SIG-M5 treated with dmso at 0.1 percent for 504 hours (cell line): ENCODE data around the gene GREB1L.

Source experiments
- DNase-seq: peaks from one replicate; lab custom pipeline; 2025; ENCODE audit not compliant: unreplicated experiment; lab: John Stamatoyannopoulos, UW

The GREB1L gene

DNA sequence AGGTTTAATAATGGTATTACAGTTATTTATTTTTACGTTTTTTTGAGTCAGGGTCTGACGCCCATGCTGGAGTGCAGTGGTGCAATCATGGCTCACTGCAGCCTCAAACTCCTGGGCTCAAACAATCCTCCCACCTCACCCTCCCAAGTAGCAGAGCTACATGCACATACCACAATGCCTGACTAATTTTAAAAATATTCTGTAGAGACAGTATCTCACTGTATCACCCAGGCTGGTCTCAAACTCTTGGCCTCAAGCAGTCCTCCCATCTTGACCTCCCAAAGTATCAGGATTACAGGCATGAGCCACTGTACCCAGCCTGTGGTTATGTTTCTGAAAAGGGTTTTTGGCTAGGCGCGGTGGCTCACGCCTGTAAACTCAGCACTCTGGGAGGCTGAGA, 237.7 kb downstream of the GREB1L start:
- DNase-seq, result no peak

DNA sequence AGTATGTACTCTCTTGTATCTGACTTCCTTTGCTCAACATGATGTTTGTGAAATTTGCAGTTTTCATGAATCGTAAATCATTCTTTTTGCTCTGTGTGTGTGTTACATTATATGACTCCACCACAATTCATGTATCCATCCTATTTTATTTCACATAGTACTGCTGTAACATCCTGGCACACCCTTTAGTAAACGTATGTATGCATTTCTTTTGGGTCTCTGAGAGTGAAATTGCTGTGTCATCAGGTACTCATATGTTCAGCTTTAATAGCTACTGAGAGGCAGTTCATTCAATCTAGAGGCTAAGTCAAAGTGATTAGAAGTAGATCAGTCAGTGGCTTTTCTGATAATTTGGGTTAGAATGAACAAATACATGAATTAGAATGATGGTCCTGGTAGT, 239.7 kb downstream of the GREB1L start:
- DNase-seq, result no peak

DNA sequence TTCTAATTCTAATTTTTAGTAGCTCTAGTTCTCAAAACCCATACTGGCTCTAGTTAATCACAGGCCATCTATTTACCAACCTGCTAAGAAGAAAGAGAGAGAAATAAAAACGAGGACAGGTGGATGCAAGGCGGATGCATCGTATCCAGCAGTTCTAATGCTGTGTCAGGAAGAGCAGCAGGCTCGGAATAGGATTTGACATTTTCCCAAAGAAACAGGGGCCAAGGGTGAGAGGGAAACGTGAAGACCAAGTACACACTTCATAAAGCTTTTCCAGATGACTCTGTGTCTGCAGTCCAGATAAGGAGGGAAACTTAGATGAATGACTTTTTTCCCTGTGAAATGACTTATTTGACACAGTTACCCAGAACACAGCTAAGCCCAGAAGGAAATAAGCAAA, 241.0 kb downstream of the GREB1L start:
- DNase-seq, result no peak

DNA sequence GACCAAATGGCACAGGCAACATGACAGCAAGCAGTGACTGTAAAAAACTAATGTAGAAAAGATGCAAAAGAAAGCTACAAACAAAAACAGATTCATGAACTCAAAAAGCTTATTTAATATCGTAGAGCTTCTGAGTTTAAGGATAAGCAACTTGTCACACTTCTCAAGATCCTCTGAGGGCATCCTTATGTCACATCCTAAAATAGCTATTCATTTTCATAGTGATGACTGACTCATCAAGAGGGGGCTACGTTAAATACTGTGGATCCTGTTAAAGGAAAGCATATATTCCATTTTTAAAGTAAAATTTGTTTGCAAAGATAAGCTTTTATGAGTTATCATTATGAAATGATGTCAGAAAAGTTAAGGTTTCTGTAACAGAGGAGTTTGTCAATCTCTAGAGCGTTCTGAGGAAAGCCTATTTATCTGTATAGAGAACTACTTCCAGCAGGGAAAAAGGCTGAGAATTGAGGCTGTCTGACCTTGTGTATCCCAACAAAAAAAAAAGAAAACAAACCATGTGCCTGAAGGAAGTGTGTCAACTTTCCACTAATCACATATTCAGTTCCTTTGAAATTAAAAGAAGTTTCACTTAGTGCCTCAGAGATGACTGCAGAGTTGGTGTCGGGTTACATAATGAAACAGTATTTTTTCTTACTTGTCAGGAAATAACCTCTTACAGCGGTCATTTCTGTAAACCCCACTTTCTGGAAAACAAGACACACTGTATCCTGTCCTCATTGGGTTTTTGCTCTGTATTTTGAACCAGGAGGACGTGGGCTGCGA, 243.0 kb downstream of the GREB1L start:
- DNase-seq, result no peak

DNA sequence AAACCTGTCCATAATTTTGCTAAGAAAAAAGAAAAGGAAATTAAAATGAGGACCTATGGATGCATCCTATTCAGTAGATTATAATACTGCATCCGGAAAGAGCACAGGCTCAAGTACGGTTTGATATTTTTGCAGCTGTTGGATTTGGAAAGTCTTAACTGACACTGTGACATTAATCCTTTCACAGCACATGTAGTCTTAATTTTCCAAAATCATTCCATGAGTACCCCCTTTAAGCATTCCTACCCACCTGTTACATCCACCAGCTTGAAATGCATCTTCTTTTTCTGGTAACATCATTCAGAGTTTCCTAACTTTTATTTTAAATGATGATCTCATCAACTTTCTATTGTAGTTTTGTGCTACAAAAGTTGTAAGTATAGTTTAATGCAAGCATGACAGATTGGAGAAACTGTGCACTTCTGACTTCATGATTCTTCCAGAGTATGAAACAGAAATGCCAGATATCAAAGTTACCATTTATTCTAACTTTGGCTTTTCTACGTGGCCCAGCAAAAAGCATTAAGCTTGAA, 244.9 kb downstream of the GREB1L start:
- no peak for DNase-seq

DNA sequence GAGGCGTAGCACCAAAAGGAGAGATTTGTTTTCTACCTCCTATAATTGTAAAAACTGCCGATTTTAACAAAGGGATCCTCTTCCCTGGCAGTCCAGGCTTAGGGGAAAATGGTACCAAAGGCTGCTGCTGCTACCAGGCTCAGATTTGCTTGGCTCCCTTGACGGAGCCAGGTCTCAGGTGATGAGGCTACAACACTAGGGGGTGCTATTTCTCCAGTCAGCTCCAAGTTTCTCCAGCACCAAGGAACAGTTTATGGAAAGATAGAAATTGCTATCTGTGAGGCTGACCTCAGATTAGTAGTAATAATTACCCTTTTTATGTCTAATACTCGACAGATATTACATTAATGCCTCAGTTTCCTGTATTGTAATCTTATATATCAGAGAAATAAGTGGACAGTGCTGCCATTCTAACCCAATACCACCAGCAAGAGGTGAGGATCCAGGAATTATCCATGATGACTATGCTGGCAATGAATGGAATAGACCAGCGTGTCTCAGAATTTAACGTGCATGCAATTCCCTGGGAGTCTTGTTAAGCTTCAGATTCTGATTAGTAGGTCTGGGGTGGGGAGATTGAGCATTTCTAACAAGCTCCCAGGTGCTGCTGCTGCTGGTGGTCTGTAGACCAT, 247.2 kb downstream of the GREB1L start:
- DNase-seq, result peak; percentile 34

DNA sequence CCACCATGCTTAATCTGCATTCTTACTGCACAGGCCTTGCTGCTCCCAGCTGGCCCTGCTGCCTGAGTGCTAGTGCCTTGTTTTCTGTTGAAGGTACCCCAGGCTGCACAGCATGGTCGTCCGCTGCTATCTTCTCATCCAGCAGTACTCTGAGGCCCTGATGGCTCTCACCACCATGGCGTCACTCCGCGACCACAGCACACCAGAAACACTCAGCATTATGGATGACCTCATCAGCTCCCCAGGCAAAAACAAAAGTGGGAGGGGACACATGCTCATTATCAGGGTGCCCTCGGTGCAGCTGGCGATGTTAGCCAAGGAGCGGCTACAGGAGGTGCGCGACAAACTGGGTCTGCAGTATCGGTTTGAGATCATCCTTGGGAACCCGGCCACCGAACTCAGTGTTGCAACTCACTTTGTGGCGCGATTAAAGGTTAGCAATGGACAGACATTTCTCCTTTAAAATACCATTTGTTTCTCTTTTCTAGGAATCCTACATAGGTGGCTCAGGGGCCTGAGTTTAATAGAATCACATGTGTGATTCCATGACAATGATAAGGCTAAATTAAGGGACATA, 248.0 kb downstream of the GREB1L start:
- DNase-seq, result no peak

DNA sequence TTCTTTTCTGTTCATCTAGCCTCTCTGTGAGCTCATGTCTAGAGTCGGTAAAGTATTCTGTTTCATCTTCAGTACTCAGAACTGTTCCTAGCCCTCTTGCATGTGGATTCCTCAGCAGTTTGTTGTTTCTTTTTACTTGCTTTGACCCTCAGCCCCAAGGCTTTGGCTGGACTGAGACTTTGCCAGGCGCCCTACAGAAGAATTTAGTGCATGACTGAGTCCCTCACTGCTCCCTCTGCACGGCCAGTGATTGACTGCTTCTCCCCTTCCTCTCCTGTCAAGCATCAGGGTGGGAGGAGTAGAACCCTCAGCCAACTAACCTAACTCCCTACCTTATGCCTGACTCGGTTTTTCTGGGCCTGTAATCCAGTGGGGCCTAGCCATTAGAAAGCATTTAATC, 248.7 kb downstream of the GREB1L start:
- DNase-seq, result no peak

DNA sequence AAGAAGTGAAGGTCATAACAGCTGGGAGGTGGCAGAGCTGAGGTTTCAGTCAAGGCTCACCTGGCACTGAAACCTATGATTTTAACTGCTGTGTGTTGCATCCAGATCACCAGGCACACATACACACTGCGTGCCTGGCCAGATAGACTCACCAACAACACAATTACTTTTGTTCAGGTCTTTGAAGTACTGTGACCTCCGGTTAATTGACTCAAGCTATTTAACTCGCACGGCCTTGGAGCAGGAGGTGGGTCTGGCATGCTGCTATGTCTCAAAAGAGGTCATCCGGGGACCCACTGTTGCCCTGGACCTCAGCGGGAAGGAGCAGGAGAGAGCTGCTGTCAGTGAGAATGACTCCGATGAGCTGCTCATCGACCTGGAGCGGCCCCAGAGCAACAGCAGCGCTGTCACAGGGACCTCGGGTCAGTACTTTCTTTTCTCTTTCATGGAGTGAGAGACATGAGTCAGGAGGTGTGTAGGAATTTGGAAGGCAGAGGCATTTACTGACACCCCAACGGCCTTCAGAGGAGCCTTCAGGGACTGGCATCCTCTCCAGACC, 254.3 kb downstream of the GREB1L start:
- DNase-seq, result no peak

DNA sequence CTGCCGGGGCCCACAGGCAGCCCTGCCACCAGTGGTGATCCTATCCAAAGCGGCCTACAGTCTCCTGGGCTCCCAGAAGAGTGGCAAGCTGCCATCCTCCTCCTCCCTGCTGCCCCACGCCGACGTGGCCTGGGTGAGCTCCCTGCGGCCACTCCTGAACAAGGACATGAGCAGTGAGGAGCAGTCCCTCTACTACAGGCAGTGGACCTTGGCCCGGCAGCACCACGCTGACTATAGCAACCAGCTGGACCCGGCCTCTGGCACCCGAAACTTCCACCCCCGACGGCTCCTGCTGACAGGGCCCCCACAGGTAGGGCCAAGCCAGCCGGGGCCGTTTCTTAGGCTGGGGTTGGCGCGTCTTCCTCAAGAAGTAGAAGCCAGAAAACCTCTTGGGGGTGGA, 258.0 kb downstream of the GREB1L start:
- no peak for DNase-seq

DNA sequence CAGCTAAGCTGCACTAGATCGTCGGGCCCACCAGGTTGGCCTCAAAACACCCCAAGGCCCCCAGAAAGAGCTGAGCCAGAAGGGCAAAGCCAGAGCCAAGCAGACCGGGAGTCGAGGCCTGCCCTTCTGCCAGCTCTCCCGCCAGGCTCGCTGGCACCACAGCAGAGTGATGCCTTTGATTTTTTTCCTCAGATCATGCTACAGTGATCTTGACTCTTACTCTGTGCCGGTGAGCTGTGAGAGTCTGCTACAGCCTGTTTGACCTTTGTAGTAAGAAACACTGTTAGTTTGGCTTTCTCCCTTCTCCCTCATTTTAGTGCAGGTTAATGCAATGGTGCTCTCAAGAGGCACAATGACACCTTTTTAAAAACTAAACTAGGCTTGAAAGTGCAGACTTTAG, 260.6 kb downstream of the GREB1L start:
- no peak for DNase-seq

DNA sequence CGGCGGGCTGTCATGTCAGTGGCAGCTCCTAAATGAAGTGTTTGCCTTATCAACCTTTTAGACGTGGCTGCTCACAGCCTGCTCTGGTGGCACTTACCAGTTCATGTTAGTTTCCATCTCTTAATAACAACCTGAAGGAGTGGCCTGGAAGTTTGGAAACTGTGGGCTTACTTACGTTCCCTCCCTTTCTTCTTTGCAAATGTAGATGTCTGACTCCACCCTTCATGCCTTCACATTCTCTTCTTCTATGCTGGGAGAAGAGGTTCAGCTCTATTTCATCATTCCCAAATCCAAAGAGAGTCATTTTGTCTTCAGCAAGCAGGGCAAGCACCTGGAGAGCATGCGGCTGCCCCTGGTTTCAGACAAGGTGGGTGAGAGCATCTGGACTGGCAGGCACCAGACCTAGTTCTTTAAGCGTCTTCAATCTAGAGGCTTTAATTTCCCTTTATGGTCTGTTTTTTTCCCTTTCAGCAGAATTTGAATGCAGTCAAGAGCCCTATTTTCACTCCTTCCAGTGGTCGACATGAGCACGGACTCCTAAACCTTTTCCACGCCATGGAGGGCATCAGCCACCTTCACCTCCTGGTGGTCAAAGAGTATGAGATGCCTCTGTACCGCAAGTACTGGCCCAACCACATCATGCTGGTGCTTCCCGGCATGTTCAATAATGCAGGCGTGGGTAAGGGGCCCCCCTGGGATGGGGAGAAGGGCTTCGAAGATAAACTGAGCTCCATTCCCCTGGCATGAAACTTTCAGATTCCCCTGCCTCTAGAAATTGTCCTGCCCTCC, 266.1 kb downstream of the GREB1L start:
- no peak for DNase-seq

DNA sequence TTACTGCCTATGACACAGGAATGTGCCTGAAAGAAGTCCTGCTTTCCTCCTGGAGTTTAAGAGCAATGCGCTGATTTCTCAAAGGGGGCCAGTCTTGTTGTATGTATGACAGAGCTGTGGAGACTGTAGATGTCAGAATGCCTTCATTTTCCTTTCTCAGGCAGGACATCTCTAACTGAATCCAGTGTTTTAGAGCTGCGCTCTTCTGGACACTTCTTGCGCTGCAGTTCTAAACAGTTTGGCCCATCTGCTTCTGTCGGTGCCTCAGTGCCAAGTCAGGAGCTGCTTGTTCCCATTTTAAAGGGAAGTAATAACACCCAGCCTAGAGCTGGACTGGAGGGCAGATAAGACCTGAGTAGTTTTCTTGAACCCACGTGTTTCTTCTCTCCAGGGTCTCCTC, 267.0 kb downstream of the GREB1L start:
- no peak for DNase-seq

DNA sequence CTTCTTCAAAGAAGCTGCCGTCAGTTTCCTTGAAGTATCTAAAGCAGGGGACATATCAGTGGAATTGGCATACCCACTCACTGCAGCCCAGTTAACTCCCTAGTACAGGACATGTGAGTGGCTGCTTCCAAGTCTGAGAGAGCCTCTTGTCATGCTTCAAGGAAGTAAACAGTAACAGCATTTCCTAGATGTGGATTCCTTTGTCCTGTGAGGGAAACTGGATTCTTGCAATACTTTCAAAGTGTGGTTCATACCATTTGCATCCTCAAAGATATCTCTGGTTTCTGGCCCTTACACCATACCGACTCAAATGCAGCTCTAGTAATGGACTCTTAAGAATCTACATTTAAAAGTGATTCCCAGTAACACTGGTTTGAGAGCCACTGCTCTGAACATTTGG, 271.3 kb downstream of the GREB1L start:
- DNase-seq, result no peak

DNA sequence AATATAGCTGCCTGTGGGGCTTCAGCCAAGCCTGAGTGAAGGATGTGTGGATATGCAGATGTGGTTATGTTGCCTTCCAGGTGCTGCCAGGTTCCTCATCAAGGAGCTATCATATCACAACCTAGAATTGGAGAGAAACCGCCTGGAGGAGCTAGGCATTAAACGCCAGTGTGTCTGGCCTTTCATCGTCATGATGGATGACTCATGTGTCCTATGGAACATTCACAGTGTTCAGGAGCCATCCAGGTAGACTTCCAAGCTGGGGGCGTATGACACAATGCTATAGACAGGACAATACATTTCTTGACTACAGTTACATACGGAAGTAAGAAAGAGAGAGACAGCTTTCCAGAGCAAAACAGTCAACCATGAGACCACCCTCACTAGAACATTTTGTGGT, 271.7 kb downstream of the GREB1L start:
- no peak for DNase-seq

DNA sequence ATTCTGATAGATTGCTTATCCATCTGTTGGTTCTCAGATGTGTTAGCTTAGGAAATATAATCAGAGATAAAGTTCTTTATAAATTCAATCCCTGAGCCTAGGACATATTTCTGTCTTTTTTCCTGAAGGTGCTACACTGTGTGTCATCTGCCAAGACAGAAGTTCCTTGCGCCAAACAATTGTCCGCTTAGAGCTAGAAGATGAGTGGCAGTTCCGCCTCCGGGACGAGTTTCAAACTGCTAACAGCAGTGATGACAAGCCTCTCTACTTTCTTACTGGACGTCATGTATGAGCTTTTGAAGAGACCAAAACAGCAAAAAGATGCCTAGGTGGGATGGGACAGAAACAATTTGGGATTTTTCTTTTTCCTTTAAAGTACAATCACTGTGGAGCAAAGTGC, 280.5 kb downstream of the GREB1L start:
- DNase-seq, result no peak

DNA sequence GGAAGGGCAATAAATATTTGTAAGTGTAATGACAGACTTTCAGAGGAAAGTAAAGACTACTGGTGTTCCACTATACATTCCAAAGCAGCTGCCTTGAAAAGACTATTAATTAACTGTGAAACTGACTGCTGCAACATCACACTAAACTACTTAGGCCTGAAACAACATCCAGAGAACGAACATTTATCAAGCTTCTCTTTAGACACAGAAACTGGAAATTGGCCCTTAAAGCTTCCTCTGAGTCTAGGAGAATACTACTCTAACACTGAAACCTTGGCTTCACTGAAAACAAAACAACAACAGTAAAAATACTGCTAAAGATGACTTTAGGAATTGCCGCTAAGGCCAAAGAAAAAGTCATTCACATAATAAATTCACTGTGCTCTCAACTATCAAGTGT, 283.9 kb downstream of the GREB1L start:
- DNase-seq, result no peak

DNA sequence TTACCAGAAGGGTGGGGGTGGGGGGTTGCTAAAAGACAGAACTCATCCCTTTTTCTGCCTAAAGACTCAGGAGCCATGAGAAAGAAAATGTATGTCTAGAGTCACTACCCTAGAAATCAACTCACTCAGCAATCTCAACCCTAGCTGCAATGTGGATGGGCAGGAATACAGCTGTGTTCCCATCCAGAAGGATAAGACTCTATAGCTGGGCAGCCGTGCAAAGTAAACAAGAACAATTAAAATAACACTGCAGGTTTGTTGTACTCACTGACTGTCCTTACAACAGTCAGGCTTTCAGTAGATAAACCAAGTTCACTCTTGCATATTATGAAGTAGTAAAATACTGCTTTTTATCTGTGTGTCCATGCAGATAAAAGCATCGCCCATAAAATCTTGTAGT, 284.4 kb downstream of the GREB1L start:
- DNase-seq, result no peak

DNA sequence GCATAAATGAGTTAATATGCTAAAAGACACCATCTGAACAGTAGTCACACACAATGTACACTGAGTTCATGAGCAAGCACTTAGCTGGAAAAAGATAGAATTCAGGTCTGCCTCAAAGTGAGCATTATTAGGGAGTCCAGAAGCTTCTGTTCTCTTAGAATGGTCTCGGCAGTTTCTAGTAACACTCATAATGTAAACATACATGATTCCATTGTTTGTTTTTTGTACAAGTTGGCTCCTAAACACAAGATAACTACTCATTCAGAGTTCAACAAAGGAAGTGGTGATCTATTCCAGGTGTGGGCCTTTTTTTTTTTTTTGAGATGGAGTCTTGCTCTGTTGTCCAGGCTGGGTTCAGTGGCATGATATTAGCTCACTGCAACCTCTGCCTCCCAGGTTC, 292.3 kb downstream of the GREB1L start:
- no peak for DNase-seq

DNA sequence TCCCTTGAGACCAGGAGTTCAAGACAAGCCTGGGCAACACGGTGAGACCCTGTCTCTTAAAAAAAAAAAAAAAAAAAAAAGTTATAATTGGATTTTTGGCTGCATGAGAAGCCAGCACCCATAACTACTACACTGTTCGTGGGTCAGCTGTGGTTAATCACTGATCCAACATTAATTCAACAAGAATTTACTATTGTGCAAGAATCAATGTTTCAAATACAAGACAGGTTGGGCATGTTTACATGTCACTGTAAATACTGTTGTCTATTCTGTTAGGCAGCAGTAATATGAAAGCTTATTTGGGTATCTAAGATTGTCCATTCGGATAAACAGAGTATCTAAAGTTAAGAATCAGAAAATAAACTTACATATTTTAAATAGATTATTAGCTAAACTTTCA, 296.2 kb downstream of the GREB1L start:
- DNase-seq, result no peak

DNA sequence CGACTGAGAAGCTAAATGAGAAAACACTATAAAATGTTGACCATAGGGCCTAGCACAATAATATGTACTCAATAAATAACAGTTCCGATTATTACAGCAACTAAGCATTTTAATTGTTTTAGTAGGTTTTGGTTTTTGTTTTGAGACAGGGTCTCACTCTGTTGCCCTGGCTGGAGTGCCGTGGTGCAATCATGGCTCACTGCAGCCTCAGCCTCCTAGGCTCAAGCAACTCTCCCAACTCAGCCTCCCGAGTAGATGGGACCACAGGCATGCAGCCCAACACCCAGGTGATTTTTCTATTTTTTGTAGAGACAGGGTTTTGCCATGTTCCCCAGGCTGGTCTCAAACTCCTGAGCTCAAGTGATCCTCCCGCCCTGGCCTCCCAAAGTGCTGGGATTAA, 304.4 kb downstream of the GREB1L start:
- DNase-seq, result no peak
